NOMO-1 treated with dmso at 0.1 percent for 144 hours (cell line): Measurements from ENCODE around the gene PPP4R3A.
"Not testable (repeated sequence)": the region's sequence is repeated elsewhere in the genome, so short reads cannot be mapped to it uniquely, and the experiment has no call there.

Experiments used
- DNase-seq: peaks from one replicate; lab custom pipeline; 2025; ENCODE audit not compliant: unreplicated experiment; lab: John Stamatoyannopoulos, UW

Gene PPP4R3A

DNA sequence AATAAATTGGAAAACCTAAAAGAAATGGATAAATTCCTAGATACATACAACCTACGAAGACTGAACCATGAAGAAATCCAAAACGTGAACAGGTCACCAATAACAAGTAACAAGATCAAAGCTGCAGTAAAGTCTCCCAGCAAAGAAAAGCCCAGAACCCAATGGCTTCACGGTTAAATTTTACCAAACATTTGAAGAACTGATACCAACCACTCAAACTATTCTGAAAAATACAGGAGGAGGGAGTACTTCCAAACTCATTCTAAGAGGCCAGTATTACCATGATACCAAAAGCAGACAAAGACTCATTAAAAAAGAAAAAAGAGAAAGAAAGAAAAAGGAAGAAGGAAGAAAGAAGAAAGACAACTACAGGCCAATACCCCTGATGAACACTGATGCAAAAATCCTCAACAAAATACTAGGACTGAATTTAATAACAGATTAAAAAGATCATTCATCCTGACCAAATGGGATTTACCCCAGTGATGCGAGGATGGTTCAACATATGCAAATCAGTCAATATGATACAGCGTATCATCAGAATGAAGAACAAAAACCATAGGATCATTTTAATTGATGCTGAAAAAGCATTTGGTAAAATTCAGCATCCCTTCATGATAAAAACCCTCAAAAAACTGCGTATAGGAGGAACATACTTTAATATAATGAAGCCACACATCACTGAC, 65.6 kb downstream of the PPP4R3A start:
- DNase-seq, result no peak

DNA sequence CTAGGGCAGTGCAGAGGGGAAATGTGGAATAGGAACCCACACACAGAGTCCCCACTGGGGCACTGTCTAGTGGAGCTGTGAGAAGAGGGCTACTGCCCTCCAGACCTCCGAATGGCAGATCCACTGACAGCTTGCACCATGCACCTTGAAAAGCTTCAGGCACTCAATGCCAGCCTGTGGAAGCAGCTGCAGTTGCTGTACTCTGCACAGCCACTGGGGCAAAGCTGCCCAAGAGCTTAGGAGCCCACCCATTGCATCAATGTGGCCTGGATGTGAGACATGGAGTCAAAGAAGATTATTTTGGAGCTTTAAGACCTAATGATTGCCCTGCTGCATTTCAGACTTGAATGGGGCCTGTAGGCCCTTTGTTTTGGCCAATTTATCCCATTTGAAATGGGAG, 70.8 kb downstream of the PPP4R3A start:
- no peak for DNase-seq

DNA sequence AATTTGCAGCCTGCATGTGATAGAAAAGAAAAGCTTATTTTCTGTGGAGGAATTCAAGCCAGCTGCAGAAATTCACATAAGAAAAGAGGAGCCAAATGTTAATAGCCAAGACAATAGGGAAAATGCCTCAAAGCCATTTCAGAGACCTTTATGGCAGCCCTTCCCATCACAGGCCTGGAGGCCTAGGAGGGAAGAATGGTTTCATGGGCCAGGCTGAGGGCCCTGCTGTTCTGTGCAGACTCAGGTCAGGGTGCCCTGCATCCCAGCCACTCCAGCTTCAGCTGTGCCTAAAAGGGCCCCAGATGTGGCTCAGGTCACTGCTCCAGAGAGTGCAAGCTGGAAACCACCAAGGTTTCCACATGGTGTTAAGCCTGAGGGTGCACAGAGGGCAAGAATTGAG, 71.3 kb downstream of the PPP4R3A start:
- DNase-seq, result no peak

DNA sequence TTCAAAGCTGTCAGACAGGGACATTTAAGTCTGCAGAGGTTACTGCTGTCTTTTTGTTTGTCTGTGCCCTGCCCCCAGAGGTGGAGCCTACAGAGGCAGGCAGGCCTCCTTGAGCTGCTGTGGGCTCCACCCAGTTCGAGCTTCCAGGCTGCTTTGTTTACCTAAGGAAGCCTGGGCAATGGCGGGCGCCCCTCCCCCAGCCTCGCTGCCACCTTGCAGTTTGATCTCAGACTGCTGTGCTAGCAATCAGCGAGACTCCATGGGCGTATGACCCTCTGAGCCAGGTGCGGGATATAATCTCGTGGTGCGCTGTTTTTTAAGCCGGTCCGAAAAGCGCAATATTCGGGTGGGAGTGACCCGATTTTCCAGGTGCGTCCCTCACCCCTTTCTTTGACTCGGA, 73.8 kb downstream of the PPP4R3A start:
- not testable (repeated sequence) for DNase-seq

DNA sequence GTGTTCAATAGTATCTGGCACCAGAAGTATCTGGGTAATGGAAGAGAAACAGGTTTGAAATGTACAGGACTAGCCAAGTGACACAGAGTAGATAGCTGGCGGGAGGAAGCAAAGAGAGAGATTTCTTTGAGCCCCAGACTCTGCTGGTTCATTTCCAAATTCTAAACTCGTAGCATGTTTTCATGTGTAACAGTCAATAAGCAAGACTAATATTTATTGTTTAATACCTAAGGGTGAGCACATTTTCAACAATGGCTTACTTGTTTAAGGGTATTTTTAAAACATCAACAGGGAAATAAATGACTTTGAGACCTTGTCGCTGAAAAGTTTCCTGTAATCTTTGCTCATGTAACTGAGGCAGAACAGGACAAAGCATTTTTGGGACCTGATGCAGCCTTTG, 80.7 kb downstream of the PPP4R3A start:
- no peak for DNase-seq

DNA sequence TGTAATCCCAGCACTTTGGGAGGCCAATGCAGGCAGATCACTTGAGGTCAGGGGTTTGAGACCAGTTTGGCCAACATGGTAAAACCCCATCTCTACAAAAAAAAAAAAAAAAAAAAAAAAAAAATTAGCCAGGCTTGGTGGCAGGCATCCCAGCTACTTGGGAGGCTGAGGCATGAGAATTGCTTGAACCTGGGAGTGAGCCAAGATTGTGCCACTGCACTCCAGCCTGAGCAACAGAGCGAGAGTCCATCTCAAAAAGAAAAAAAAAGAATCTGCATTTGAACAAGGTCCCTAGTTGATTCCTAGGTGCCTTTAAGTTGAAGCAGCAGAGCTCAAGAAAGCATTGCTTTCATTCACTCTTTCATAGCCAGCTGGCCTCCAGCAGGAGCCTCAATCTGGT, 81.2 kb downstream of the PPP4R3A start:
- not testable (repeated sequence) for DNase-seq

DNA sequence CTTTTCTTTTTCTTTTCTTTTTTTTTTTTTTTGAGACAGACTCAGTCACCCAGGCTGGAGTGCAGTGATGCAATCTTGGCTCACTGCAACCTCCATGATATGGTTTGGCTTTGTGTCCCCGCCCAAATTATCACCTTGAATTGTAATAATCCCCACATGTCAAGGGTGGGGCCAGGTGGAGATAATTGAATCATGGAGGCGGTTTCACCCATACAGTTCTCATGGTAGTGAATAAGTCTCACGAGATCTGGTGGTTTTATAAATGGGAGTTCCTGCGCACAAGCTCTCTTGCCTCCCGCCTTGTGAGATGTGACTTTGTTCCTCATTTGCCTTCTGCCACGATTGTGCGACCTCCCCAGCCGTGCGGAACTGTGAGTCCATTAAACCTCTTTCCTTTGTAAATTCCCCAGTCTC, 84.6 kb downstream of the PPP4R3A start:
- DNase-seq, result peak; percentile 87

DNA sequence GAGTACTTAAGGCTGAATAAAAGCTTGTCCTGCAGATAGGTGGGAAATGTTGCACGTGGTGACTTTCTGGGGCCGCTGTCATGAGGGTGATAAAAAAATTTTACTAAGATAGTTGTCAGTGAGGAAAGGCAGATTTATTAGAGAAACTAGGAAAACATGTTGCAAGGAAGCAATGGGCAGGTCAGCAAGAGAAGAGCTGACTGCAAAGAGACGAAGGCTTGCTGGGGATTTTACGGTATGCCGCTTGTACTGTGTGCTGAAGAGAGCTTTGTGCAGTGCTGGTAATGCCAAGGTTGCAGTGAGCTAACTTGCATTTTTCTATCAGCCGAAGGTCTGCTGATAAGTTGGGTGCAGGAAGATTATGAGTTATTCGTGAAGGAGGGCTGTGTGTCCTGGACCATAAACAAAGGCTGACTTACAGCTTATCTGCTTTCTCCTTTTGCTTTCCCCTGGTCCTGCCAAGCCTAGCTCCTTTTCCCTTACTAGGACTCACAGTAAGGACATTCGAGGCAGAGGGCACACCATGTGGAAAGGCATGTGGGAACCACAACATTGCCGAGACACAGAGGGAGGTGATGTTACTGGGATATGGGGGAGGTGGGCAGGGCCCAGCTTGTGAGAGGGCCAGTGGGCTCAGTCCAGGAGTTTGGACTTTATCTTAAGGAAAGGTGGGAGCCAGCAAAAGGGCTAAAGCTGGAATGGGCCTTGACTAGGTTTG, 85.1 kb downstream of the PPP4R3A start:
- DNase-seq, result no peak

DNA sequence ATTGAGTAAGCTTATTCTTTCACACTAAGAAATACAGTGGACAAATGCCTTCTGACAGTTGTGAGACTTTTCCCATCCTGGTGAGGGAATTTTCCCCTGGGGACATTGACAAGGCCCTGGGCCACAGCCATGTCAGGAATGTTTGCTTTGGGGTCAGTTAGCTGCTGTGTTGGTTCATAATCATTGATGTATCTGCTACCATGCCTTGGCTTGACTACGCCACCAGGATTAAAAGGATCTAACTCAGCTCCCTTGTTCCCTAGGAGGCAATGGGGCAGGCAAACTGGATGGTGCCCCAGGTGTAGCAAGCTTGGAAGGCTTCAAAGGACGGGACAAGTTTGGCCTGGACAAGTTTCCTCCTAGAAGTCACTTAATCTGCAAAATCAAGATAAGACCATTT, 89.4 kb downstream of the PPP4R3A start:
- no peak for DNase-seq

DNA sequence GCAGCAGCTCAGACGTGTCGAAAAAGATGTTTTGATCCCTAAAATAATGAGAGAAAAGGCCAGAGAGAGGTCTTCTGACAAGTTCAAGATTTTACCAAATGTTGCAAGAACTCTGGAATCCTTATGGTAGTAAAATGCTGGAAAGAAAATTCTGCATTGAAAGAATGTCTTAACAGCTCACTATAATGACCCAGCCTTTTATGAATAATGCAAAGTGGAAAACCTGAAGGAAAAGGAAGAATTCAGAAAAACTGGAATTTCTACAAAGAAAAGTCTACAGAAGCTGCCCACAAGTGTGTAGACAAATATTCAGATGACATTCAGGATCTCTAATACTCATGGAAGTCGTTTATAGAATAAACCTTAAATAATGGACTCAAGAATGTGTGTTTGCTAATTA, 90.7 kb downstream of the PPP4R3A start:
- no peak for DNase-seq

DNA sequence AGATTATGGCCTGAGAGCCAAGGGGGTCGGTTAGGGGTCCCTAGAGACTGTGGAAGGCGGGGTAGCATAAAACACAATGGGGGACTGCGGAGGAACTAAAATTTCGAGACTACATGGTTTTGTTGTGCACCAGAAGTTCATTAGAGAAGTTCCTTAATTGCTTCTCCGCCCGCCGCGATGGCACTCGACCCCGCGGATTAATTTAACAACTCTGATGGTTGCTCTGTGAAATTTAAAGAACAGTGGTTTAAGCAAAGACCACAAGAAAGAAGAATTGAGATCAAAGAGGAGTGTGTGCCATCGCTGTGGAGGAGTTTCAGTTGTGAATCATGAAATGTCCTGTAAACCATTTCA, 91.1 kb downstream of the PPP4R3A start:
- peak; percentile 53 for DNase-seq

DNA sequence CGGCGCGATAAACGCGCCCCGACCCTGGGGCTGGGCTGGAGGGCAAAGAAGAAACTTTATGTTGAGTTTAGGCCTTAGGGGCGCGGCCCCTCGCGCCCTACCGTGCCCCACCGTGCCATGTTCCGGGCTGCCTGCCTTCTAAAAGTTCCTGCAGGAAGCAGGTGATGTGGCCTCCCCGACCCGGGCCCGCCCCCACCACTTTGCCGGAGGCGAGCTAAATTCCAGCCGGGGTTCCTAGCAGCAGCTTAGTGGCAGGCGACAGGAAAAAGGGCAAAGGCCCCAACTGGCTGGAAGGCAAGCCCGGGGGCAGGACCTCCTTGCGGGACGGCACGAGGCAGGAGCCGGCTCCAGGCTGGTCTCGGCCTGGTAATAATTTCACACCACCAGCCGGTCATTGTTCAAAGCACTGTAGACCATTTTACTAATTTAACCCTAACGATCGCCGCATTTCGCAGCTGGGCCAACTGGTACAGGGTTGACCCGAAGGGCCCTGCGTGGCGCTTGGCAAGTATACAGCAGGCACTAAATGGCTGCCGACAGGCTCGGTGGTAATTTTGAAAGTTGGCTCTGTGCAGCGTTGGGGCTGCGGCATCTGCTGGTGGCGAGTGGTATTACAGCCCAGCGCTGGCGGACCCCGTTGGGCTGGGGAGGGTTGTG, 91.6 kb downstream of the PPP4R3A start:
- DNase-seq, result peak; percentile 53

DNA sequence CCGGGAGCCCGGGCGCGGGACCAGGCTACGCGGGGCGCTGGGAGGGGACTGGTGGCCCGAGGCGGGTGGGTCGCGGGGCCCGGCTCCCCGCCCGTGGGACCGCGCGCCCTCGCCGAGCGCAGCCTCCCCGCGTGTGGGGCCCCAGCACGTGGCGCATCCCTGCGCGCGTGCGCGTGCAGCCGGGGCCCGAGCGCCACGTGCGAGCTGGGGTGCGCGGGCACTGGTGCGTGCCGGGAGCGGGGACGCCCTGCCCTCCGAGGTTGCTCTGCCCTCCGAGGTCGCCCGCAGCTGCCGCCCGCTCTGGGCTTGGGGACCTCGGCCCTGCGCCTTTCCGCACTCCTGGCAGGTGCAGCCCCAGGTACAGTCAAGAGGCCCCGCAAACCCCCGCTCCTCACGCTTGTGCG, 92.1 kb downstream of the PPP4R3A start:
- DNase-seq, result peak; percentile 53

DNA sequence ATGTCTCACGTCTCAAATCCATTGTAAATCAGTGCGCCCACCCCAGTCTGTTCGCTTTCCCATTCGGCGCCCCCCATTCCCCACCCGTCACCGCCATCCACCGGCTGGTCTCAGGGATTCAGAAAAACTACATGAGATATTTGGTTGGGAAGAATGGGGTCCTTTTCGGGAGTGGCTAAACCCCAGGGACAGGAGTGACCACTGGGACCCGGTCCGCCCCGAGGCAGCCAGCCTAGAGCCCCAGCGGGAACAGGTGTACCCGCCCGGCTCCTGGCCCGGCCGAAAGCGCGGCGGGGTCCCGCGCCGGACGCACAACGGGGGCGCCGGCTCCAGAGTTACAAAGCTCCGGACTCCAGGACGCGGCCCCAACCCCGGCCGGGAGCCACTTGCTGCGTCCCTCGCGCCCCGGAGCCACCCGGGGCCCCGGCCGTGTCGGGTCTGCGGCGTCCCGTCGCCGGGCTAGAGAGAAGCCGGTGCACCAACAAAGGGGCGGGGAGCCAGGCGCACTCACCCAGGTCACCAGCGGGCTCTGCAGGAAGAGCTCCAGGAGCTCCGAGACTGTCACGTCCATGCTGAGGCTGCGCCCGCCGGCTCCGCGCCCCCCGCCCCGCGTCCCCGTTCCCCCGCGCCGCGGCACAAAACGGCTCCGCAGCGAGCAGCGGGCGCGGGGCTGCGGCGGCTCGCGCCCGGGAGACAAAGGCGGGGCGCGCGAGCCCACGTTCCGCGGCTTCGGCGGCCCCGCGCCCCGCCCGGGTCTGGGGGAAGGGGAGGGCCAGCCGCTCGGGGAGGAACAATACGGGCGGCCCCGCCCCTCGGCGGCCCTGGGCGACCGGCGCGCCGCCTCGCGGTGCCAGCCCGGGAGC, 92.8 kb downstream of the PPP4R3A start, which contains the start of gene CCDC88C:
Gene CCDC88C (minus strand): TSS at position 701 of the 863 bp plus-strand sequence. CDS start 130 bp downstream, at position 571.
- peak; percentile 66 for DNase-seq

DNA sequence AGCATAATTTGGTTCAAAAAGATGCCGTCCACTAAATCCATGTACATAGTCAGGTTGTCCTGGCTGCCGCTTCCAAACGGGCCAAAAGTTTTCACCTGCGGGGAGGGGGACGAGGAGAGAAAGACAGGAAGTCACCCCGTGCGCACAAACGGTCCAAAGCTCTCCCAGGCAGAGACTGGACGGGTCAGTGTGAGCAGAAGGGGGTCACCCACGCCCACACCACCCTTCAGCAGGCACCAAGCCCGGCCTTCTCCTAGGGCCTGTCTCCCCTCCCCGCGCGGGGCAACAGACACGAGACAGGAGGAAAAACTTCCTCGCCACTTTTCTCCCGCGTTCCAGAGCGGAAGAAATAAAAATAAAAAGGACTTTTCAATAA, 93.4 kb downstream of the PPP4R3A start:
- DNase-seq, result no peak

DNA sequence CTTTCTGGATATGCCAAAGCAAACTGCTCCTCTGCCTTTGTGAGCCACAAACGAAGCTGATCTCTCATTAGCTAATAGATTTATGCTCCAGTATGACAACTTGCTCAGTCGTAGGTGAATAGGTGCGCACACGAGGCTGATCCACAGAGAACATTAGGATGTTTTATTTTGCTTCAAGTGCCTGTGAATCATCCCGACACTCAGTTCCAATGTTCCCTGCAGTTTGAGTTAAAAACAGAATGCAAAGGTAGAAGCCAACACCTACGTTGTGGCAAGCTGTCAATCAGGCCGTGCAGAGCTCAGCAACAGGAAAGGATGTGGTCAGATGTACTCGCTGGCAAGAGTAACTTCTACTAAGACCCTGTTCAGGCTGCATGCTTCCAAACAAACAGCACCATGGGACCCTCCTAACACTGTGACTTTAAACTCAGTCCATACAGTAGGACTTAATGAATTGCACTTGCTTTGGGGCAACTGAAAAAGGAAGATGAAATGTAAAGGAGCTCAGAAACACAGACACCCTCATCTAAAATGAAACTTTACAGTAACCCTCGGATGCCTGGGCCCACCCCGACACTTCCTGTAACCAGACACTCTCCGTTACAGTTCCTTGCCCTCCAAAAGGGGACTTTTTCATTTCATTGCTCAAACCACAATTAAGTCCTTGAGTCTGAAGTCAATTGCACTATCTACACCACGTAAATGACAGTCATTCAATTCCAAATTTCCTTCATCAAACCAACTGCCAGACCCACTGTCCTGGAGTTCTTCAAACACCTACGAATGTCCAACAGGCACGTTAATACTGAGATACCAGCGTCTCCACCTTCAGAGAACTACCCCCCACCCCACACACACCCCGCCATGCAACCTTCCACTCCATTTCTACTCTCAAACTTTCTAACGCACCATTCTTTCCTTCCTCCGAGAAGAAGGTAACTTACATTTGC, 94.0 kb downstream of the PPP4R3A start:
- peak; percentile 19 for DNase-seq

DNA sequence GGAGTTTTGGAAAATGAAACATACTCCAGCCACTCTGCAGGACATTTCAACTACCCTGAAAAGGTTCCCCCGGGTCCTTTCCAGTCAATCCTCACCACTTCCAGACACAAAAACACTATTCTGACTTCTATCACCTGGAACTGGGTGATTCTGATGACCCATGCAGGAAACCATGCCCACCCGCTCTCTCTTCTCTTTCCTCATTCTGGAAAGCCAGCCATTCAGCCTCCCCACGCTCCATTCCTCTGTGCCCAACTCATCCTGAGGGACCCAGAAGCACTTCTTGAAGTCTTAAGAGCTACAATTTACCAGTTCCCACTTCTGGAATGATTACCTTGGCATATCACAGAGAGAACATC, 95.7 kb downstream of the PPP4R3A start:
- no peak for DNase-seq

DNA sequence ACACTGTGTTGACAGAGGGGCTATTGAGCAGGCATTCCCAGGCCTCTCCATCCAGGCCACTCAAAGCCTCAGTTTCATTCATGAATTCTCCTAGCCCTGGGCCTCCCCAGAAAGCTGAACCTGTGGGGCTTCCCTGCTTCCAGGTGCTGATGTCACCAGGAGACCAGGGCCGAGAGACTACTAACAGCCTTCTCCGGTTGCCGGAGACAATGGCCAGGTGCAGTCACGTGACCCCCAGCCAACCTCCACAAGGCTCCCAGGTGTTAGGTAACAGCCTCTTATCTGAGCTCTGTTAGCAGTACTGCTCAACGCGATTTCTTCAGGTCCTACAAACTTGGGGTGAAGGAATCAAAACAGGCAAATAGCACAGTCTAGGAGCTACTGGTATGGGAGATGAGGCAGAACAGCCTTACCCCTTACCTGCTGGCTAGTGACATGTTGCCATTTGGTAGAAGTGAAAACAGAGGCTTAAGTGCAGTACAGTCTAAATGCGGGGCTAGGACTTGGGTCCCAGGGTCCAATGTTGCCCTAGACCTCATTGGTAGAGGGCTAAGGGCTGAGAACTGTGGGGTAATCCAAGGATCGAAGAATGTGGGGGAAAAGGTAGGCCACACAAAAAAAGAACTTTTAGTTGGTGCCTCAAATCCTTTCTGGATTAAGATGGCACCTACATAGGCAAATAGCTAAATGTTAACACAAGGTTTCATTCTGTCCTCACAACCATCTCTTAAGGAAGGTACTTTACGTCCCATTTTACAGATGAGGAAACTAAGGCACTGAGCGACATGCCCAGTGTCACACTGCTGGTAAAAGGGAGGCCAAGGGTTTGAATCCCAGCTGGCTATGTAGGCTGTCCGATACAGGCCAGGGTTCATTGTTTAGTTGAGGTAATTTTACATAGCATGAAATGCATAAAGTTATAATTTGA, 96.3 kb downstream of the PPP4R3A start:
- DNase-seq, result no peak

DNA sequence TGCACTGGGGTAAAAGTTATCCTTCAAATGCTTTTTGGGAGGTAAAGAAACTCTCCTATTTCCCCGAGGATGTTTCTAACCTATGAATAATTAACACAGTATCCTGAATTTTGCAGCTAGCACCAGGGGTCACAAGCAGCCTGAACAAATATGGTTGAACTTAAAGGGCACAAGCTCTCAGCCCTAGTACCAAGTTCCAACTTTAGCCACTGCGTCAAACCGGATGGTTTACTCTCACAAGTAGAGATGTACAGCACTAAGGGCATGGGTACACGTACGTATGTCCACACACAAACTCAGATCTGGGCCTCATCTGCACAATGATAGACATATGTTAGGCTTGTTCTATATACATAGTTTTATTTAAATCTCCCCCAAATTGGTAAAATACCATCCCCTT, 97.2 kb downstream of the PPP4R3A start:
- DNase-seq, result no peak
